Measurements from ENCODE around the gene MN1. TPM values are rescaled to one million over a fixed set of nuclear protein-coding genes. Genes with fewer than 3 reads are reported as not detected.
A peak's percentile ranks its signal among the peaks of the same experiment; 100 is the strongest.

Gene MN1
- total and polyA plus RNA-seq, 2 experiments from 2014 or later: 1.0 to 6.8 TPM

DNA sequence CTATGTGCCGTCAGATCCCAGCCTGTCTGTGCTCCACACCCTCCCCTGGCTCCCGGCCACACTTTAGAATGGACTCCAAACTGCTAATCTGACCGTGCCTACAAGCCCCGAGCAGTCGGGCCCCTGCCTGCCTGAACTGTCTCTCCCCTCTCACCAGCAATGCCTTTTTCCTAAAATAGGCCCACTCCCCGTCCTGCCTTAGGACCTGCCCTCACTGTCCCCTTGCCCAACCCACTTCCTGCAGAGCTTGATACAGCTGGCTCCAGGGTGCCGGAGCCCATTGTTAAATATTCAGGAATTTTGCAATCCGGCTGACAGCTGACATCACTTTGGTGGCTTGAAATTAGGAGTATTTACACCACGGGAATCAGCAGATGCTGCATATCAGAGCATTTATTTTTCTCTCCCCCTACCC is 21.4 kb downstream of the MN1 start (continued):
- TF ChIP-seq, protein P1, sequence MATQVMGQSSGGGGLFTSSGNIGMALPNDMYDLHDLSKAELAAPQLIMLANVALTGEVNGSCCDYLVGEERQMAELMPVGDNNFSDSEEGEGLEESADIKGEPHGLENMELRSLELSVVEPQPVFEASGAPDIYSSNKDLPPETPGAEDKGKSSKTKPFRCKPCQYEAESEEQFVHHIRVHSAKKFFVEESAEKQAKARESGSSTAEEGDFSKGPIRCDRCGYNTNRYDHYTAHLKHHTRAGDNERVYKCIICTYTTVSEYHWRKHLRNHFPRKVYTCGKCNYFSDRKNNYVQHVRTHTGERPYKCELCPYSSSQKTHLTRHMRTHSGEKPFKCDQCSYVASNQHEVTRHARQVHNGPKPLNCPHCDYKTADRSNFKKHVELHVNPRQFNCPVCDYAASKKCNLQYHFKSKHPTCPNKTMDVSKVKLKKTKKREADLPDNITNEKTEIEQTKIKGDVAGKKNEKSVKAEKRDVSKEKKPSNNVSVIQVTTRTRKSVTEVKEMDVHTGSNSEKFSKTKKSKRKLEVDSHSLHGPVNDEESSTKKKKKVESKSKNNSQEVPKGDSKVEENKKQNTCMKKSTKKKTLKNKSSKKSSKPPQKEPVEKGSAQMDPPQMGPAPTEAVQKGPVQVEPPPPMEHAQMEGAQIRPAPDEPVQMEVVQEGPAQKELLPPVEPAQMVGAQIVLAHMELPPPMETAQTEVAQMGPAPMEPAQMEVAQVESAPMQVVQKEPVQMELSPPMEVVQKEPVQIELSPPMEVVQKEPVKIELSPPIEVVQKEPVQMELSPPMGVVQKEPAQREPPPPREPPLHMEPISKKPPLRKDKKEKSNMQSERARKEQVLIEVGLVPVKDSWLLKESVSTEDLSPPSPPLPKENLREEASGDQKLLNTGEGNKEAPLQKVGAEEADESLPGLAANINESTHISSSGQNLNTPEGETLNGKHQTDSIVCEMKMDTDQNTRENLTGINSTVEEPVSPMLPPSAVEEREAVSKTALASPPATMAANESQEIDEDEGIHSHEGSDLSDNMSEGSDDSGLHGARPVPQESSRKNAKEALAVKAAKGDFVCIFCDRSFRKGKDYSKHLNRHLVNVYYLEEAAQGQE (IDR thresholded peaks at IDR 0.05; ENCODE audit: unreplicated experiment): no peak
- no peak for TF ChIP-seq ZNF114 (CRISPR knock-in tag; IDR thresholded peaks at IDR 0.05)

DNA sequence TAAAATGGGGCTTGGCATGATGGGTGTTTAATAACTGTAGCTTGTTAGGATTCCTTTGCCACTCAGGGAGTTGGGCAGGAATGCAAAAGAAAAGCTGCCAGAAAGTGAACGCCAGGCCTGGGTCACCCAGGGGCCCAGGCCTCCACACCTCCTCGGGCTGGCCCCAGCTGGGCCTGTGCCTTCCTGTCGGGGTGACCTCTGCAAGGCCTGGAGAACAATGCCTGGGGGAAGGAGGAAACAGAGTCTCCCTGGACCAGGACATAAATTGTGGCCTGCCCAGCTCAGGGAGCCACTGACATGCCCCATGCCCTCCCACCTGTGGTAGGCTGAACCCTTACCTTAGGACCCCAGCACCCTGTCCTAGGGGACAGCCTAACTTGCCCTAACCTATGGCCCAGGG is 21.9 kb downstream of the MN1 start:
- Histone ChIP-seq H3K27ac (ENCODE audit: low read depth) (peak overlapping the region; percentile 51; the same call in 1 of the 2 replicates), H3K79me2 (replicated peaks; ENCODE audit: insufficient read depth) (peaks cover 4% of the 10 kb centered on the region; the same call in 1 of the 2 replicates), H2AFZ (no peak overlapping the region), H3K27me3 (ENCODE audit: insufficient read depth) (no peaks in the 10 kb centered on the region), H3K4me1 (ENCODE audit: insufficient read depth) (peaks cover 61% of the 10 kb centered on the region), H3F3A (replicated peaks; ENCODE audit: low read depth) (peaks cover 13% of the 10 kb centered on the region; the same call in 1 of the 2 replicates), H3K9me2 (ENCODE audit: insufficient read depth) (no peaks in the 10 kb centered on the region), H4K20me1 (replicated peaks; ENCODE audit: insufficient read depth) (no peaks in the 10 kb centered on the region), H3K36me3 (ENCODE audit: insufficient read depth) (no peaks in the 10 kb centered on the region), H3K4me3 (no peak overlapping the region), H3K4me2 (peak overlapping the region; percentile 21; the same call in 1 of the 2 replicates)
- Mint-ChIP-seq H3K27me3 (ENCODE audit: insufficient read depth, low read depth, poor library complexity) (peaks cover 9% of the 10 kb centered on the region), H3K36me3 (ENCODE audit: low read depth) (peaks cover 7% of the 10 kb centered on the region), H3K4me3 (no peak overlapping the region), H3K9me3 (peaks cover 12% of the 10 kb centered on the region), H3K27ac (no peak overlapping the region; the same call in 1 of the 2 replicates), H3K4me1 (peaks cover 55% of the 10 kb centered on the region)
- DNase-seq (ENCODE audit: low spot score): no peak
- ATAC-seq: no peak
- no peak for TF ChIP-seq ZNF114 (CRISPR knock-in tag; IDR thresholded peaks at IDR 0.05)
- TF ChIP-seq EZH2 (IDR thresholded peaks at IDR 0.05; ENCODE audit: low read depth, unreplicated experiment): no peak
- TF ChIP-seq ZNF331 (CRISPR knock-in tag; IDR thresholded peaks at IDR 0.05; ENCODE audit: low read depth): no peak
- TF ChIP-seq, protein P2, sequence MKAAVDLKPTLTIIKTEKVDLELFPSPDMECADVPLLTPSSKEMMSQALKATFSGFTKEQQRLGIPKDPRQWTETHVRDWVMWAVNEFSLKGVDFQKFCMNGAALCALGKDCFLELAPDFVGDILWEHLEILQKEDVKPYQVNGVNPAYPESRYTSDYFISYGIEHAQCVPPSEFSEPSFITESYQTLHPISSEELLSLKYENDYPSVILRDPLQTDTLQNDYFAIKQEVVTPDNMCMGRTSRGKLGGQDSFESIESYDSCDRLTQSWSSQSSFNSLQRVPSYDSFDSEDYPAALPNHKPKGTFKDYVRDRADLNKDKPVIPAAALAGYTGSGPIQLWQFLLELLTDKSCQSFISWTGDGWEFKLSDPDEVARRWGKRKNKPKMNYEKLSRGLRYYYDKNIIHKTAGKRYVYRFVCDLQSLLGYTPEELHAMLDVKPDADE (IDR thresholded peaks at IDR 0.05): no peak
- TF ChIP-seq, protein P3, sequence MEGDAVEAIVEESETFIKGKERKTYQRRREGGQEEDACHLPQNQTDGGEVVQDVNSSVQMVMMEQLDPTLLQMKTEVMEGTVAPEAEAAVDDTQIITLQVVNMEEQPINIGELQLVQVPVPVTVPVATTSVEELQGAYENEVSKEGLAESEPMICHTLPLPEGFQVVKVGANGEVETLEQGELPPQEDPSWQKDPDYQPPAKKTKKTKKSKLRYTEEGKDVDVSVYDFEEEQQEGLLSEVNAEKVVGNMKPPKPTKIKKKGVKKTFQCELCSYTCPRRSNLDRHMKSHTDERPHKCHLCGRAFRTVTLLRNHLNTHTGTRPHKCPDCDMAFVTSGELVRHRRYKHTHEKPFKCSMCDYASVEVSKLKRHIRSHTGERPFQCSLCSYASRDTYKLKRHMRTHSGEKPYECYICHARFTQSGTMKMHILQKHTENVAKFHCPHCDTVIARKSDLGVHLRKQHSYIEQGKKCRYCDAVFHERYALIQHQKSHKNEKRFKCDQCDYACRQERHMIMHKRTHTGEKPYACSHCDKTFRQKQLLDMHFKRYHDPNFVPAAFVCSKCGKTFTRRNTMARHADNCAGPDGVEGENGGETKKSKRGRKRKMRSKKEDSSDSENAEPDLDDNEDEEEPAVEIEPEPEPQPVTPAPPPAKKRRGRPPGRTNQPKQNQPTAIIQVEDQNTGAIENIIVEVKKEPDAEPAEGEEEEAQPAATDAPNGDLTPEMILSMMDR (conservative IDR thresholded peaks at IDR 0.05; ENCODE audit: low read depth in 2 of 2): no peak
- TF ChIP-seq, protein P4, sequence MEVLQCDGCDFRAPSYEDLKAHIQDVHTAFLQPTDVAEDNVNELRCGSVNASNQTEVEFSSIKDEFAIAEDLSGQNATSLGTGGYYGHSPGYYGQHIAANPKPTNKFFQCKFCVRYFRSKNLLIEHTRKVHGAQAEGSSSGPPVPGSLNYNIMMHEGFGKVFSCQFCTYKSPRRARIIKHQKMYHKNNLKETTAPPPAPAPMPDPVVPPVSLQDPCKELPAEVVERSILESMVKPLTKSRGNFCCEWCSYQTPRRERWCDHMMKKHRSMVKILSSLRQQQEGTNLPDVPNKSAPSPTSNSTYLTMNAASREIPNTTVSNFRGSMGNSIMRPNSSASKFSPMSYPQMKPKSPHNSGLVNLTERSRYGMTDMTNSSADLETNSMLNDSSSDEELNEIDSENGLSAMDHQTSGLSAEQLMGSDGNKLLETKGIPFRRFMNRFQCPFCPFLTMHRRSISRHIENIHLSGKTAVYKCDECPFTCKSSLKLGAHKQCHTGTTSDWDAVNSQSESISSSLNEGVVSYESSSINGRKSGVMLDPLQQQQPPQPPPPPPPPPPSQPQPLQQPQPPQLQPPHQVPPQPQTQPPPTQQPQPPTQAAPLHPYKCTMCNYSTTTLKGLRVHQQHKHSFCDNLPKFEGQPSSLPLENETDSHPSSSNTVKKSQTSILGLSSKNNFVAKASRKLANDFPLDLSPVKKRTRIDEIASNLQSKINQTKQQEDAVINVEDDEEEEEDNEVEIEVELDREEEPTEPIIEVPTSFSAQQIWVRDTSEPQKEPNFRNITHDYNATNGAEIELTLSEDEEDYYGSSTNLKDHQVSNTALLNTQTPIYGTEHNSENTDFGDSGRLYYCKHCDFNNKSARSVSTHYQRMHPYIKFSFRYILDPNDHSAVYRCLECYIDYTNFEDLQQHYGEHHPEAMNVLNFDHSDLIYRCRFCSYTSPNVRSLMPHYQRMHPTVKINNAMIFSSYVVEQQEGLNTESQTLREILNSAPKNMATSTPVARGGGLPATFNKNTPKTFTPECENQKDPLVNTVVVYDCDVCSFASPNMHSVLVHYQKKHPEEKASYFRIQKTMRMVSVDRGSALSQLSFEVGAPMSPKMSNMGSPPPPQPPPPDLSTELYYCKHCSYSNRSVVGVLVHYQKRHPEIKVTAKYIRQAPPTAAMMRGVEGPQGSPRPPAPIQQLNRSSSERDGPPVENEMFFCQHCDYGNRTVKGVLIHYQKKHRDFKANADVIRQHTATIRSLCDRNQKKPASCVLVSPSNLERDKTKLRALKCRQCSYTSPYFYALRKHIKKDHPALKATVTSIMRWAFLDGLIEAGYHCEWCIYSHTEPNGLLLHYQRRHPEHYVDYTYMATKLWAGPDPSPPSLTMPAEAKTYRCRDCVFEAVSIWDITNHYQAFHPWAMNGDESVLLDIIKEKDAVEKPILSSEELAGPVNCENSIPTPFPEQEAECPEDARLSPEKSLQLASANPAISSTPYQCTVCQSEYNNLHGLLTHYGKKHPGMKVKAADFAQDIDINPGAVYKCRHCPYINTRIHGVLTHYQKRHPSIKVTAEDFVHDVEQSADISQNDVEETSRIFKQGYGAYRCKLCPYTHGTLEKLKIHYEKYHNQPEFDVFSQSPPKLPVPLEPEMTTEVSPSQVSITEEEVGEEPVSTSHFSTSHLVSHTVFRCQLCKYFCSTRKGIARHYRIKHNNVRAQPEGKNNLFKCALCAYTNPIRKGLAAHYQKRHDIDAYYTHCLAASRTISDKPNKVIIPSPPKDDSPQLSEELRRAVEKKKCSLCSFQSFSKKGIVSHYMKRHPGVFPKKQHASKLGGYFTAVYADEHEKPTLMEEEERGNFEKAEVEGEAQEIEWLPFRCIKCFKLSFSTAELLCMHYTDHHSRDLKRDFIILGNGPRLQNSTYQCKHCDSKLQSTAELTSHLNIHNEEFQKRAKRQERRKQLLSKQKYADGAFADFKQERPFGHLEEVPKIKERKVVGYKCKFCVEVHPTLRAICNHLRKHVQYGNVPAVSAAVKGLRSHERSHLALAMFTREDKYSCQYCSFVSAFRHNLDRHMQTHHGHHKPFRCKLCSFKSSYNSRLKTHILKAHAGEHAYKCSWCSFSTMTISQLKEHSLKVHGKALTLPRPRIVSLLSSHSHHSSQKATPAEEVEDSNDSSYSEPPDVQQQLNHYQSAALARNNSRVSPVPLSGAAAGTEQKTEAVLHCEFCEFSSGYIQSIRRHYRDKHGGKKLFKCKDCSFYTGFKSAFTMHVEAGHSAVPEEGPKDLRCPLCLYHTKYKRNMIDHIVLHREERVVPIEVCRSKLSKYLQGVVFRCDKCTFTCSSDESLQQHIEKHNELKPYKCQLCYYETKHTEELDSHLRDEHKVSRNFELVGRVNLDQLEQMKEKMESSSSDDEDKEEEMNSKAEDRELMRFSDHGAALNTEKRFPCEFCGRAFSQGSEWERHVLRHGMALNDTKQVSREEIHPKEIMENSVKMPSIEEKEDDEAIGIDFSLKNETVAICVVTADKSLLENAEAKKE (CRISPR knock-in tag; IDR thresholded peaks at IDR 0.05): no peak
- TF ChIP-seq CREB1 (CRISPR knock-in tag; IDR thresholded peaks at IDR 0.05; ENCODE audit: low read depth): no peak
- TF ChIP-seq EZH2phosphoT487 (IDR thresholded peaks at IDR 0.05; ENCODE audit: unreplicated experiment): no peak
- no peak for TF ChIP-seq JUNB (IDR thresholded peaks at IDR 0.05; ENCODE audit: unreplicated experiment)
- TF ChIP-seq POLR2AphosphoS5 (IDR thresholded peaks at IDR 0.05; ENCODE audit: low read depth): no peak
- no peak for TF ChIP-seq STAT1 (IDR thresholded peaks at IDR 0.05; ENCODE audit: unreplicated experiment)
- no peak for TF ChIP-seq NANOG (IDR thresholded peaks at IDR 0.05; ENCODE audit: borderline replicate concordance)
